Naive thymus-derived CD4-positive, alpha-beta T cell (primary cell): Measurements from ENCODE around the gene KDM4C. TPM values are rescaled to one million over a fixed set of nuclear protein-coding genes. Genes with fewer than 3 reads are reported as not detected.

Source experiments
- ATAC-seq: fragments of 150-1000 bp; cut with Tn5 transposase; 2 replicates; pipeline ENCODE4 v1.10.0; 2021; ENCODE audit warnings: mild to moderate bottlenecking, moderate library complexity
- CTCF ChIA-PET: fragments of 350-600 bp; sonication (Branson Sonifier 250); formaldehyde crosslinking; loops from one replicate; lab custom pipeline; 2021; ENCODE audit warnings: antibody characterized with exemption; lab: Charles Lee
- POLR2A ChIA-PET: fragments of 350-600 bp; sonication (Branson Sonifier 250); formaldehyde crosslinking; loops from one replicate; lab custom pipeline; 2021; ENCODE audit warnings: antibody characterized with exemption, inconsistent platforms; lab: Charles Lee
- DNase-seq, 9 donors: peaks; one replicate each; pipeline versions ENCODE4 v3.0.0 to v3.0.0-alpha.2; 2020 to 2022; ENCODE audit warnings: mixed read lengths in 1 of 9
- H3K27ac ChIP-seq: one replicate; pipeline ENCODE4 v1.7.0; 2013; ENCODE audit warnings: mild to moderate bottlenecking, low read depth, low read length, moderate library complexity
- H3K27me3 ChIP-seq, 2 donors: one replicate each; pipeline ENCODE4 v1.7.0; 2013; ENCODE audit warnings: low read length in 2 of 2, mild to moderate bottlenecking in 2 of 2, moderate library complexity in 2 of 2; ENCODE audit not compliant: control insufficient read depth in 2 of 2, insufficient read depth in 2 of 2
- H3K36me3 ChIP-seq, 3 experiments: 1 replicate in 2 of 3; 2 replicates in 1 of 3; pipeline ENCODE4 v1.7.0; 2013; ENCODE audit warnings: low read length in 3 of 3, mild to moderate bottlenecking in 3 of 3, moderate library complexity in 1 of 3; ENCODE audit not compliant: insufficient read depth in 3 of 3, control insufficient read depth in 2 of 3
- H3K4me1 ChIP-seq, 2 donors: one replicate each; pipeline ENCODE4 v1.7.0; 2013; ENCODE audit warnings: low read length in 2 of 2, mild to moderate bottlenecking in 2 of 2, moderate library complexity in 1 of 2; ENCODE audit not compliant: control insufficient read depth in 2 of 2, insufficient read depth in 2 of 2
- H3K4me3 ChIP-seq: 2 replicates; pipeline ENCODE4 v1.7.0; 2013; ENCODE audit warnings: mild to moderate bottlenecking, low read length
- H3K9me3 ChIP-seq, 3 experiments: 1 replicate in 2 of 3; 2 replicates in 1 of 3; pipeline ENCODE4 v1.7.0; 2013; ENCODE audit warnings: low read length in 3 of 3; ENCODE audit not compliant: control insufficient read depth in 2 of 3
- H3K27ac Mint-ChIP-seq, 9 donors: one replicate each; pipeline ENCODE4 v1.8.0; 2020 to 2022; ENCODE audit warnings: mixed read lengths in 9 of 9, mild to moderate bottlenecking in 8 of 9, moderate library complexity in 5 of 9, inconsistent platforms in 2 of 9
- H3K27me3 Mint-ChIP-seq, 5 donors: one replicate each; pipeline ENCODE4 v1.8.0; 2021 to 2022; ENCODE audit warnings: mixed read lengths in 5 of 5, mild to moderate bottlenecking in 1 of 5
- H3K36me3 Mint-ChIP-seq, 5 donors: one replicate each; pipeline ENCODE4 v1.8.0; 2020 to 2022; ENCODE audit warnings: mixed read lengths in 5 of 5, mild to moderate bottlenecking in 3 of 5, inconsistent platforms in 1 of 5
- H3K4me1 Mint-ChIP-seq, 7 donors: one replicate each; pipeline ENCODE4 v1.8.0; 2020 to 2022; ENCODE audit warnings: mixed read lengths in 7 of 7, mild to moderate bottlenecking in 3 of 7, inconsistent platforms in 1 of 7
- H3K4me3 Mint-ChIP-seq, 10 donors: one replicate each; pipeline ENCODE4 v1.8.0; 2020 to 2022; ENCODE audit warnings: mild to moderate bottlenecking in 10 of 10, mixed read lengths in 10 of 10, moderate library complexity in 6 of 10, inconsistent platforms in 2 of 10
- H3K9me3 Mint-ChIP-seq, 11 donors: one replicate each; pipeline ENCODE4 v1.8.0; 2020 to 2022; ENCODE audit warnings: mixed read lengths in 11 of 11, mild to moderate bottlenecking in 4 of 11, inconsistent platforms in 1 of 11, moderate library complexity in 1 of 11
- intact Hi-C, 2 donors: fragments of 100-400 bp; cut with micrococcal nuclease; formaldehyde crosslinking; loops; one replicate each; pipeline ENCODE4 v1.15.1; 2023
- polyA plus RNA-seq, 2 donors: library from polyadenylated mRNA; unstranded; fragments of 300-500 nt; fragmentation: Illumina TruSeq; gene quantifications; one replicate each; pipeline ENCODE4 v1.2.3, GENCODE V29; 2021
- total RNA-seq, 6 experiments: library from RNA in 5 of 6; stranded (reverse) in 5 of 6; gene quantifications; 1 replicate in 5 of 6; 2 replicates in 1 of 6; pipeline ENCODE4 v1.2.3 and lab custom pipeline; 2021 to 2026

Gene KDM4C
- total and polyA plus RNA-seq, 7 experiments from 2014 or later = 38.5 to 100 (median 91.3) TPM

DNA sequence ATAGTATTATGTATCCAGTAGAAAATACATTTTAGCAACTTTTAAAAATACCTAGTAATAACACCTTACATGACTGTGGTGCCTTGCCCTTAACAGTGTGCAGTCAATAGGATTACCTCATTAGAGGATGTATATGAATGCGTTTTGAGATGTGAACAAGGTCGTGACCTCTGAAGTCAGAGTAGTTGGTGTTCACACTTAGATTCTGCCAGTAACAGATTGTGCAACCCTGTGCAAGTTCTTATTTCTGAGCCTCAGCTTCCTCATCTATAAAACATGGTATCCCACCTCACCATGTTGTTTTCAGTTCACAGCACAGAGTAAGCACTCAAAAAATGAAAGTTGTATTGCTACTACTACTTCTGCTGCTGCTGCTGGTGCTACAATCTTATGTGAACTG, 347.3 kb downstream of the KDM4C start:
- CTCF ChIA-PET = no interaction called here
- POLR2A ChIA-PET = no interaction called here
- no peak overlapping the region for H3K4me3 Mint-ChIP-seq
- no peak for DNase-seq
- peaks cover 0 to 10% (median 0%) of the 10 kb centered on the region in 7 donors for H3K4me1 Mint-ChIP-seq
- peaks cover 10 to 91% (median 60%) of the 10 kb centered on the region in 5 donors for H3K36me3 Mint-ChIP-seq
- H3K4me1 ChIP-seq = no peaks in the 10 kb centered on the region
- ATAC-seq = peak; percentile 58
- H3K9me3 ChIP-seq = no peaks in the 10 kb centered on the region
- no peak overlapping the region for H3K4me3 ChIP-seq
- H3K9me3 Mint-ChIP-seq = peaks cover 0 to 10% (median 0%) of the 10 kb centered on the region in 11 donors
- no peak overlapping the region for H3K27ac Mint-ChIP-seq
- intact Hi-C loops = no loop called here
- no peaks in the 10 kb centered on the region for H3K27me3 ChIP-seq
- H3K36me3 ChIP-seq = peaks cover 4 to 26% (median 4%) of the 10 kb centered on the region in 3 experiments
- no peak overlapping the region for H3K27ac ChIP-seq
- no peaks in the 10 kb centered on the region for H3K27me3 Mint-ChIP-seq

DNA sequence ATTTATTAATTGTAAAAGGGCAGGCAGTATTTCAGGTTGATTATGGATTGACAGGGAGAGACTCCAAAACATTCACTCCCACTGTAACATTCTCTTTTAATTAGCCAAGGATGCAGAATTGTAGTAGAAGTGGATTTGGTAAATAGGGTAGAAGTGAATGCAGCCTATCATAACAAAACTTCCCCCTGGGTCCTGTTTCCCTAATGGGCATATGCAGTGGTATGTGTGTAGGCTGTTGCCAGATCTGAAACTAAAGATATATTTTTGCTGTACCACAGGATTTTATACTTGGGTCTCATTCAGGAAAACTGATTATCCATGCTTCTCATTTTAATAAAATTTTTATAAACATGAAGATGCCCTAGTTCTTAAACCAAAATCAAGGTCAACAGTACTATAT, 351.2 kb downstream of the KDM4C start:
- no peaks in the 10 kb centered on the region for H3K9me3 ChIP-seq
- H3K9me3 Mint-ChIP-seq = peaks cover 0 to 7% (median 0%) of the 10 kb centered on the region in 11 donors
- no peak overlapping the region for H3K27ac Mint-ChIP-seq
- intact Hi-C loops = no loop called here
- DNase-seq (no peak), ATAC-seq (no peak)
- H3K36me3 ChIP-seq = peaks cover under 1 to 29% (median 3%) of the 10 kb centered on the region in 3 experiments
- ChIA-PET CTCF (interaction anchor here (0.6 kb wide), 1 partner anchor 16 kb away, joined by 6 read pairs; no protein-coding TSS in a partner anchor), POLR2A (no interaction called here)
- peaks cover 12 to 89% (median 56%) of the 10 kb centered on the region in 5 donors for H3K36me3 Mint-ChIP-seq
- H3K4me3 Mint-ChIP-seq = no peak overlapping the region
- peaks cover 0 to 8% (median 6%) of the 10 kb centered on the region in 7 donors for H3K4me1 Mint-ChIP-seq
- H3K4me3 ChIP-seq = no peak overlapping the region
- H3K4me1 ChIP-seq = no peaks in the 10 kb centered on the region
- H3K27me3 ChIP-seq = no peaks in the 10 kb centered on the region
- no peak overlapping the region for H3K27ac ChIP-seq
- no peaks in the 10 kb centered on the region for H3K27me3 Mint-ChIP-seq

DNA sequence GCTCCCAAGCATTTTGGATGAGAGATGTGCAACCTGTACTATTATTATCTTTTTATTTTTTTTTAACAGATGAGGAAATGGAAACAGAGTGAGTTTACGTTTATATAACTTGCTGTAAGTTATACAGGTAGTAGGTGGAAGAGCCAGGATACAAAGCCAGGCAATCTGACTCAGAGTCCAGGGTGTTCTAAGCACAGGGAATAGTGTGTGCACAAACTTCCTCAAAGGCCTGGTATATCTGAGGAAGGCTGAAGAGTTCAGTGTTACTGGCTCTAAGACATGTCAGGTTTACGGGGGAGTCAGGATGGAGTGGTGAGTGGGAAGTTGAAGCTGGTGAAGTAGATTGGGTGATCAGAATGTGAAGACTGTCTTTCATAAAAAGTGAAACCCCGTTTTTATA, 353.6 kb downstream of the KDM4C start:
- POLR2A ChIA-PET = no interaction called here
- no peak overlapping the region for H3K4me3 ChIP-seq
- H3K9me3 ChIP-seq = no peaks in the 10 kb centered on the region
- Mint-ChIP-seq H3K27me3 (no peaks in the 10 kb centered on the region), H3K36me3 (peaks cover 10 to 77% (median 43%) of the 10 kb centered on the region in 5 donors), H3K27ac (peak overlapping the region in 1 of 9 donors; percentile 74), H3K9me3 (peaks cover 0 to 7% (median 0%) of the 10 kb centered on the region in 11 donors), H3K4me3 (no peak overlapping the region), H3K4me1 (peaks cover 0 to 14% (median 8%) of the 10 kb centered on the region in 7 donors)
- DNase-seq (no peak), ATAC-seq (no peak)
- CTCF ChIA-PET = no interaction called here
- H3K27ac ChIP-seq = no peak overlapping the region
- H3K4me1 ChIP-seq = no peaks in the 10 kb centered on the region
- intact Hi-C loops = no loop called here
- no peaks in the 10 kb centered on the region for H3K27me3 ChIP-seq
- peaks cover 0 to 18% (median 0%) of the 10 kb centered on the region in 3 experiments for H3K36me3 ChIP-seq

GRCh38 chr9:7115606-7116005, 357.8 kb downstream of the KDM4C start:
- intact Hi-C loops = no loop called here
- Histone ChIP-seq H3K27ac (no peak overlapping the region), H3K9me3 (no peaks in the 10 kb centered on the region), H3K4me1 (no peaks in the 10 kb centered on the region), H3K27me3 (no peaks in the 10 kb centered on the region), H3K4me3 (no peak overlapping the region), H3K36me3 (peaks cover 0 to 18% (median 0%) of the 10 kb centered on the region in 3 experiments)
- POLR2A ChIA-PET = no interaction called here
- Mint-ChIP-seq H3K36me3 (peaks cover 13 to 72% (median 17%) of the 10 kb centered on the region in 5 donors), H3K27me3 (no peaks in the 10 kb centered on the region), H3K4me3 (no peak overlapping the region), H3K27ac (no peak overlapping the region), H3K4me1 (peaks cover 6 to 41% (median 35%) of the 10 kb centered on the region in 7 donors), H3K9me3 (peaks cover 0 to 1% (median 0%) of the 10 kb centered on the region in 11 donors)
- ATAC-seq (no peak), DNase-seq (no peak)
- CTCF ChIA-PET = no interaction called here

GRCh38 chr9:7117676-7118561, 360.1 kb downstream of the KDM4C start:
- peaks cover 15 to 50% (median 44%) of the 10 kb centered on the region in 7 donors for H3K4me1 Mint-ChIP-seq
- H3K4me1 ChIP-seq = peaks cover 5 to 8% of the 10 kb centered on the region in 2 donors
- peaks cover 12 to 71% (median 18%) of the 10 kb centered on the region in 5 donors for H3K36me3 Mint-ChIP-seq
- H3K4me3 Mint-ChIP-seq = peak overlapping the region in 1 of 10 donors; percentile 25
- ChIA-PET POLR2A (no interaction called here), CTCF (no interaction called here)
- peaks cover 0 to 4% (median 0%) of the 10 kb centered on the region in 11 donors for H3K9me3 Mint-ChIP-seq
- H3K27ac Mint-ChIP-seq = no peak overlapping the region
- H3K27me3 ChIP-seq = no peaks in the 10 kb centered on the region
- peaks cover 0 to 11% (median 0%) of the 10 kb centered on the region in 3 experiments for H3K36me3 ChIP-seq
- ATAC-seq (no peak), DNase-seq (no peak)
- intact Hi-C loops = no loop called here
- no peaks in the 10 kb centered on the region for H3K27me3 Mint-ChIP-seq
- no peak overlapping the region for H3K27ac ChIP-seq
- no peak overlapping the region for H3K4me3 ChIP-seq
- H3K9me3 ChIP-seq = no peaks in the 10 kb centered on the region

- Mint-ChIP-seq H3K36me3 (peaks cover 17 to 72% (median 25%) of the 10 kb centered on the region in 5 donors), H3K4me3 (no peak overlapping the region), H3K27me3 (no peaks in the 10 kb centered on the region), H3K4me1 (peaks cover 15 to 50% (median 48%) of the 10 kb centered on the region in 7 donors), H3K9me3 (peaks cover 0 to 4% (median 0%) of the 10 kb centered on the region in 11 donors), H3K27ac (peak overlapping the region in 1 of 9 donors; percentile 50)
- ChIA-PET CTCF (no interaction called here), POLR2A (no interaction called here)
- Histone ChIP-seq H3K27me3 (no peaks in the 10 kb centered on the region), H3K9me3 (no peaks in the 10 kb centered on the region), H3K27ac (no peak overlapping the region), H3K36me3 (peaks cover 0 to 14% (median 0%) of the 10 kb centered on the region in 3 experiments), H3K4me1 (peaks cover 5 to 8% of the 10 kb centered on the region in 2 donors), H3K4me3 (no peak overlapping the region)
- intact Hi-C loops = no loop called here
- ATAC-seq = no peak
- DNase-seq = no peak
Measured at GRCh38 chr9:7118633-7119032, 360.9 kb downstream of the KDM4C start.
